NCI-H2171 (cell line): ENCODE data around the gene CSRNP2.
"Not testable (repeated sequence)": the region's sequence is repeated elsewhere in the genome, so short reads cannot be mapped to it uniquely, and the experiment has no call there.

Experiments
- DNase-seq: peaks from one replicate; lab custom pipeline; 2025; lab: John Stamatoyannopoulos, UW

Gene CSRNP2

GRCh38 chr12:51027342-51027835 is 56.0 kb downstream of the CSRNP2 start:
- no peak for DNase-seq

- peak; percentile 95 for DNase-seq
Observed at GRCh38 chr12:51025836-51026638, 57.4 kb downstream of the CSRNP2 start, which contains the start of gene SLC11A2. TSS of gene SLC11A2 (minus strand) at chr12:51026384. CDS start at chr12:51010728, 15,656 bp downstream.

- no peak for DNase-seq
Observed at GRCh38 chr12:51025338-51025835, 58.0 kb downstream of the CSRNP2 start.

- no peak for DNase-seq
Observed at GRCh38 chr12:51023625-51024382, 59.6 kb downstream of the CSRNP2 start.

- DNase-seq: no peak
Observed at GRCh38 chr12:51021694-51022093, 61.7 kb downstream of the CSRNP2 start.

- no peak for DNase-seq
Observed at GRCh38 chr12:51020448-51021182, 62.8 kb downstream of the CSRNP2 start.

- no peak for DNase-seq
Observed at GRCh38 chr12:51019927-51020326, 63.5 kb downstream of the CSRNP2 start.

- no peak for DNase-seq
Observed at GRCh38 chr12:51018956-51019355, 64.4 kb downstream of the CSRNP2 start.

GRCh38 chr12:51017452-51017851 is 65.9 kb downstream of the CSRNP2 start:
- DNase-seq: no peak

- not testable (repeated sequence) for DNase-seq
Observed at GRCh38 chr12:51014467-51014866, 68.9 kb downstream of the CSRNP2 start.

GRCh38 chr12:51013441-51013840 is 70.0 kb downstream of the CSRNP2 start:
- no peak for DNase-seq

- DNase-seq: no peak
Observed at GRCh38 chr12:51012570-51013236, 70.7 kb downstream of the CSRNP2 start.

- DNase-seq: no peak
Observed at GRCh38 chr12:51011955-51012354, 71.4 kb downstream of the CSRNP2 start.
